DOHH2 (cell line): ENCODE measurements around the gene DIPK1A.

Experiments used
- H3F3A ChIP-seq: fragments of 200-600 bp; sonication (generic), shearing (Covaris generic); 2 replicates; pipeline ENCODE4 v1.6.0; 2016; ENCODE audit warnings: antibody characterized with exemption, mild to moderate bottlenecking; ENCODE audit not compliant: control insufficient read depth, insufficient read depth
- H3K27ac ChIP-seq: fragments of 200-600 bp; sonication (generic); 2 replicates; pipeline ENCODE4 v1.5.1; 2014; ENCODE audit warnings: low read depth, mild to moderate bottlenecking, low read length, moderate library complexity
- H3K27me3 ChIP-seq: fragments of 200-600 bp; sonication (generic); 2 replicates; pipeline ENCODE4 v1.6.1; 2014; ENCODE audit warnings: mild to moderate bottlenecking, low read length, mixed read lengths; ENCODE audit not compliant: control insufficient read depth
- H3K36me3 ChIP-seq: fragments of 200-600 bp; sonication (generic); 2 replicates; pipeline ENCODE4 v1.6.1; 2014; ENCODE audit warnings: mild to moderate bottlenecking, low read length, moderate library complexity, mixed read lengths; ENCODE audit not compliant: control insufficient read depth
- H3K4me1 ChIP-seq: fragments of 200-600 bp; sonication (generic); 2 replicates; pipeline ENCODE4 v1.6.1; 2014; ENCODE audit warnings: mild to moderate bottlenecking, low read length, mixed read lengths; ENCODE audit not compliant: control insufficient read depth
- H3K4me2 ChIP-seq: fragments of 200-600 bp; sonication (generic); 2 replicates; pipeline ENCODE4 v1.6.0; 2014; ENCODE audit warnings: mild to moderate bottlenecking, low read length, moderate library complexity
- H3K4me3 ChIP-seq: fragments of 200-600 bp; sonication (generic); 2 replicates; pipeline ENCODE4 v1.5.1; 2014; ENCODE audit warnings: mild to moderate bottlenecking, low read length, mixed read lengths
- H3K79me2 ChIP-seq: fragments of 200-600 bp; sonication (generic); 2 replicates; pipeline ENCODE4 v1.6.1; 2014; ENCODE audit warnings: mild to moderate bottlenecking, low read length, mixed read lengths; ENCODE audit not compliant: control insufficient read depth
- H3K9me2 ChIP-seq: fragments of 200-600 bp; sonication (generic); replicated peaks from 2 replicates; pipeline ENCODE4 v1.6.1; 2014; ENCODE audit warnings: mild to moderate bottlenecking, low read length, mixed read lengths; ENCODE audit not compliant: control insufficient read depth
- H3K9me3 ChIP-seq: fragments of 200-600 bp; sonication (generic); 2 replicates; pipeline ENCODE4 v1.6.1; 2014; ENCODE audit warnings: antibody characterized with exemption, low read length, mixed read lengths; ENCODE audit not compliant: control insufficient read depth, insufficient read depth
- H4K20me1 ChIP-seq: fragments of 200-600 bp; sonication (generic); 2 replicates; pipeline ENCODE4 v1.6.0; 2014; ENCODE audit warnings: low read depth, mild to moderate bottlenecking, antibody characterized with exemption, low read length, moderate library complexity; ENCODE audit not compliant: control insufficient read depth, insufficient read depth
- CTCF ChIP-seq: fragments of 200-600 bp; sonication (generic); IDR thresholded peaks from one replicate; pipeline ENCODE4 v1.5.1; 2014; ENCODE audit warnings: antibody characterized with exemption, mild to moderate bottlenecking, low read depth, low read length; ENCODE audit not compliant: poor library complexity, severe bottlenecking
- EZH2phosphoT487 ChIP-seq: fragments of 200-600 bp; sonication (generic); IDR thresholded peaks from 2 replicates; pipeline ENCODE4 v1.6.1; 2017; ENCODE audit warnings: borderline replicate concordance, mild to moderate bottlenecking, antibody characterized with exemption, low read length, moderate library complexity, mixed read lengths

The DIPK1A gene

GRCh38 chr1:92876351-92876750, 84.9 kb downstream of the DIPK1A start:
- Histone ChIP-seq H3K9me2 (no peaks in the 10 kb centered on the region), H3K36me3 (peaks cover 24% of the 10 kb centered on the region), H3K27me3 (no peaks in the 10 kb centered on the region), H3F3A (peaks cover 6% of the 10 kb centered on the region; the same call in 1 of the 2 replicates), H3K4me3 (no peak overlapping the region), H4K20me1 (no peaks in the 10 kb centered on the region), H3K4me2 (no peak overlapping the region), H3K4me1 (peaks cover 14% of the 10 kb centered on the region), H3K27ac (no peak overlapping the region), H3K79me2 (peaks cover 22% of the 10 kb centered on the region), H3K9me3 (no peaks in the 10 kb centered on the region)
- TF ChIP-seq EZH2phosphoT487 (no peak), CTCF (no peak)

GRCh38 chr1:92874987-92875386, 86.3 kb downstream of the DIPK1A start:
- TF ChIP-seq CTCF (no peak), EZH2phosphoT487 (no peak)

DNA sequence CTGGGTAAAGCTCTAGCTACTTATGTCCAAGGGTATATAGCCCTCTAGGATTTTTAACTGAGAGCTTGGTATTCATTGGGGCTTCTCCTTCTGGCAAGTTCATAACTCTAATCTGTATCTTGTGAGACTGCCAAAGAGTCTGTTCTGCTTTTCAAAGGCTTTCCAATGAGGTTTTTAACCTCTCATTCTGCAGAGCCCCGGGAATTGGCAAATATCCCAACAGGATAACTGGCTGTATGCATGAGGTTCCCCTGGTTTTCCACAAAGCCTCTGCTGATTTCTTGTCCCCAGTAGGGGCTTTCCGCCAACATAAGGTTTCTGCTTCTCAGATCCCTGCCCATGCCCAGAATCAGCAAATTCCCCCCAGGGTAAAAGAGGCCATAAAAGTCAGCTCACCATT, 88.5 kb downstream of the DIPK1A start:
- peaks cover 7% of the 10 kb centered on the region; the same call in 1 of the 2 replicates for H3K79me2 ChIP-seq
- H4K20me1 ChIP-seq, result no peaks in the 10 kb centered on the region; the same call in 1 of the 2 replicates
- no peaks in the 10 kb centered on the region for H3K9me3 ChIP-seq
- H3K9me2 ChIP-seq, result no peaks in the 10 kb centered on the region
- no peak for TF ChIP-seq EZH2phosphoT487
- TF ChIP-seq CTCF, result no peak
- no peak overlapping the region for H3K27ac ChIP-seq
- H3K4me2 ChIP-seq, result no peak overlapping the region
- H3K36me3 ChIP-seq, result peaks cover 24% of the 10 kb centered on the region
- H3K4me3 ChIP-seq, result no peak overlapping the region
- peaks cover 8% of the 10 kb centered on the region for H3K4me1 ChIP-seq
- H3K27me3 ChIP-seq, result no peaks in the 10 kb centered on the region
- H3F3A ChIP-seq, result no peaks in the 10 kb centered on the region

More at GRCh38 chr1:92874987-92875386, 86.3 kb downstream of the DIPK1A start:
- Histone ChIP-seq H3K4me2 (no peak overlapping the region), H3K4me1 (peaks cover 14% of the 10 kb centered on the region), H3K36me3 (peaks cover 24% of the 10 kb centered on the region), H4K20me1 (no peaks in the 10 kb centered on the region; the same call in 1 of the 2 replicates), H3K79me2 (peaks cover 20% of the 10 kb centered on the region), H3K27ac (no peak overlapping the region), H3F3A (peaks cover 4% of the 10 kb centered on the region; the same call in 1 of the 2 replicates), H3K4me3 (no peak overlapping the region), H3K9me3 (no peaks in the 10 kb centered on the region), H3K27me3 (no peaks in the 10 kb centered on the region), H3K9me2 (no peaks in the 10 kb centered on the region)
